HG02938 (cell line): ENCODE results near the gene RAD51C.
"Not testable (repeated sequence)": the region's sequence is repeated elsewhere in the genome, so short reads cannot be mapped to it uniquely, and the experiment has no call there.

Experiments used
- ATAC-seq: cut with Tn5 transposase; IDR thresholded peaks from one replicate; pipeline ENCODE4 v1.9.1; 2021; ENCODE audit warnings: mild to moderate bottlenecking, moderate library complexity; ENCODE audit not compliant: unreplicated experiment

Gene RAD51C

GRCh38 chr17:58680038-58680369 is 12.4 kb upstream of the RAD51C start:
- no peak for ATAC-seq

GRCh38 chr17:58684003-58684402 is 8.4 kb upstream of the RAD51C start:
- ATAC-seq, result no peak

- not testable (repeated sequence) for ATAC-seq
Observed at GRCh38 chr17:58684462-58684861, 7.9 kb upstream of the RAD51C start.

- no peak for ATAC-seq
Observed at GRCh38 chr17:58686980-58687379, 5.4 kb upstream of the RAD51C start.

GRCh38 chr17:58688521-58688920 is 3.9 kb upstream of the RAD51C start:
- no peak for ATAC-seq

GRCh38 chr17:58690033-58690432 is 2.4 kb upstream of the RAD51C start:
- not testable (repeated sequence) for ATAC-seq

GRCh38 chr17:58691701-58692238 is 632 bp upstream of the RAD51C start, which contains the start of gene TEX14:
Gene TEX14, minus strand, starts transcription at chr17:58692045. Its CDS starts 40,044 bp downstream, at chr17:58652001.
- no peak for ATAC-seq

- no peak for ATAC-seq
Observed at GRCh38 chr17:58693208-58693607, 806 bp downstream of the RAD51C start.

GRCh38 chr17:58693751-58694150 is 1.3 kb downstream of the RAD51C start:
- no peak for ATAC-seq

- ATAC-seq, result no peak
Observed at GRCh38 chr17:58694302-58694701, 1.9 kb downstream of the RAD51C start.

- no peak for ATAC-seq
Observed at GRCh38 chr17:58694826-58695225, 2.4 kb downstream of the RAD51C start.

- no peak for ATAC-seq
Observed at GRCh38 chr17:58699771-58700170, 7.4 kb downstream of the RAD51C start.

- peak; percentile 62 for ATAC-seq
Observed at GRCh38 chr17:58702045-58702476, 9.7 kb downstream of the RAD51C start.

- no peak for ATAC-seq
Observed at GRCh38 chr17:58702708-58703107, 10.3 kb downstream of the RAD51C start.

- no peak for ATAC-seq
Observed at GRCh38 chr17:58703137-58703915, 10.9 kb downstream of the RAD51C start.

- ATAC-seq, result no peak
Observed at GRCh38 chr17:58703916-58704286, 11.5 kb downstream of the RAD51C start.

- no peak for ATAC-seq
Observed at GRCh38 chr17:58706351-58707140, 14.1 kb downstream of the RAD51C start.

- ATAC-seq, result no peak
Observed at GRCh38 chr17:58710948-58711552, 18.6 kb downstream of the RAD51C start.

- ATAC-seq, result no peak
Observed at GRCh38 chr17:58722274-58722673, 29.9 kb downstream of the RAD51C start.

GRCh38 chr17:58722696-58723095 is 30.3 kb downstream of the RAD51C start:
- ATAC-seq, result no peak

GRCh38 chr17:58728798-58729197 is 36.4 kb downstream of the RAD51C start:
- no peak for ATAC-seq
